Ammon's horn (tissue), 1 donor: ENCODE results near the gene SRD5A1.

Source experiments
- DNase-seq: peaks from one replicate; pipeline ENCODE4 v3.0.0-alpha.2; 2016; ENCODE audit warnings: low spot score

Gene SRD5A1

DNA sequence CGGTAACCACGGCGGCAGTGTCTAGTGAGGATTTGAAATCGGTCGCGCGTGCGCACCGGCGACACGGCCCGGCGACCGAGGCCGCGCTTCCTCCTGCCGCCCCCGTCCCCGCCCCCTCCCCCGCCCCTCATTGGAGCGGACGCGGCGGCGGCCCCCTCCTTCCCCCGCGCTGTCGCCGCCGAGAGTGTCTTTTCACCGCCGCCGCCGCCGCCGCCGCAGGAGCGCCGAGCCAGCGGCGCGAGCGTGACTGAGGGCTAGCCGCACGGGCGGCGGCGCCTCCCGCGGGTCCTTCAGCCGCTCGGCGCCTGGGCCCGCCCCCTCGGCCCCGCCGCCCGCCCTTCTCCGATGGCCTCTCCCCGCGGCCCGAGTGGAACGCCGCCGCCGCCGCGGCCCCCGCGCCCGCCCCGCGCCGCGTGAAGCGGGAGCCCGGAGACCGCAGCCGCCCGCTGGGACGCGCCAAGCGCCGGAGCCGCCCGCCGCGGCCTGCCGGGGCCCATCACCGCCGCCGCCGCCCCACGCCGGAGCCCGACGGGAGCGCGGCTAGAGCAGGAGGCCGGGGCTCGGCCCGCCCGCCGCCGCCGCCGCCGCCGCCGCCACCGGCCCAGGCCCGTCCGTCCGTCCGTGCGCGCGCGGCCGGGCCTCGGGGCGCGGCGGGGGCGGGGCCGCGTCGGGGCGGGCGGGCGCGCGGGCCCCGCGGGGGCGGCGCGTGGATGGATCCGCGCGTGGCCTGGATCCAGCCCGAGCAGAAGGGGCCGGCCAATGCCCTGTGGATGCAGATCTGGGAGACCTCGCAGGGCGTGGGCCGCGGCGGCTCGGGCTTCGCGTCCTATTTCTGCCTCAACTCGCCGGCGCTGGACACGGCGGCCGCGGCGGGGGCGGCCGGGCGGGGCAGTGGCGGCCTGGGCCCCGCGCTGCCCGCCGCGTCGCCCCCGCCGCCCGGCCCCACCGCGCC is 80.3 kb downstream of the SRD5A1 start, which contains the start of gene TENT4A:
TENT4A (plus strand) TSS at position 159 of the 952 bp plus-strand sequence; CDS start at position 711, 552 bp downstream.
- no peak for DNase-seq

DNA sequence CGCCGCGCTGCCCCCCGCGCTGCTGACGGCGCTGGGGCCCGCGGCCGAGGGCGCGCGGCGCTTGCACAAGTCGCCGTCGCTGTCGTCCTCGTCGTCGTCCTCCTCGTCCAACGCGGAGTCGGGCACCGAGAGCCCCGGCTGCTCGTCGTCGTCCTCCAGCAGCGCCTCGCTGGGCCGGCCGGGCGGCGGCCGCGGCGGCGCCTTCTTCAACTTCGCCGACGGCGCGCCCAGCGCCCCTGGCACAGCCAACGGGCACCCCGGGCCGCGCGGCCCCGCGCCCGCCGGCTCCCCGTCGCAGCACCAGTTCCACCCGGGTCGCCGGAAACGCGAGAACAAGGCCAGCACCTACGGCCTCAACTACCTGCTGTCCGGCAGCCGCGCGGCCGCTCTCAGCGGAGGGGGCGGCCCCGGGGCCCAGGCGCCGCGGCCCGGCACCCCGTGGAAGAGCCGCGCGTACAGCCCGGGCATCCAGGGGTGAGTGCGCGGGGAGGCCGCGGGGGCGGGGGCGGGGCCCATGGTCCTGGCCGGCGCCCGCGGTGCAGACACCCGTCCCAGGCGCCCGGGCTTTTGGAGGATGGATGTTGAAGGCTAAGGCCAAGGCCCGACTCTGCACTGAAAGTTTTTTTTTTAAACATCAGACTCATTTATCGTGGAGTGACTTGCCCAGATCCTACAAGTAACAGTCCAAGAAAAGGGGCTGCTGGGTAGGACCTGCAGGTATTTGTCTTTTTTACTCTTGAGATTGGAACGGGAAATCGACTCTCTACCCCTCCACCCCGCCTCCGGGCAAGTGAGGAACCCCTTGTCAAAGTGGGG is 81.2 kb downstream of the SRD5A1 start:
- no peak for DNase-seq

DNA sequence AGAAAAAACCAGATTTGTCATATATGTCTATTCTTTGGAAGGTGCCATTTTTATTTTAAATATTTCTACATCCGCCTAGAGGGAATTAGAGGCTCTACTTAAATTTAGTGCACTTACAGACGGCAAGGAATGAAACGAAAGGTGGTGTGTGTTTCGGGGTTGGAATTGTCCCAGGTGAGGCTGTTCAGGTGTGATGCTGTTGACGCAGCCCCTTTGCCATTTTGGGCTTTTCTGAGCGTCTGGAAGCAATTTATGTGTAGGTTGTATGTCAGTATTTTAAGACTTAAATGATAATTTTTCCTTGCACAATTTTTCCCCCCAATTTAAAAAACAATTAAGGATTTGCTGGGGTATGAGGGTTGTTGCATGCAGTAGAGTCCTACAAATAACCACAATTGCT is 82.0 kb downstream of the SRD5A1 start:
- DNase-seq, result no peak

GRCh38 chr5:6715758-6716628 is 82.8 kb downstream of the SRD5A1 start:
- DNase-seq, result no peak

- DNase-seq, result no peak
Measured at GRCh38 chr5:6716629-6717149, 83.4 kb downstream of the SRD5A1 start.

DNA sequence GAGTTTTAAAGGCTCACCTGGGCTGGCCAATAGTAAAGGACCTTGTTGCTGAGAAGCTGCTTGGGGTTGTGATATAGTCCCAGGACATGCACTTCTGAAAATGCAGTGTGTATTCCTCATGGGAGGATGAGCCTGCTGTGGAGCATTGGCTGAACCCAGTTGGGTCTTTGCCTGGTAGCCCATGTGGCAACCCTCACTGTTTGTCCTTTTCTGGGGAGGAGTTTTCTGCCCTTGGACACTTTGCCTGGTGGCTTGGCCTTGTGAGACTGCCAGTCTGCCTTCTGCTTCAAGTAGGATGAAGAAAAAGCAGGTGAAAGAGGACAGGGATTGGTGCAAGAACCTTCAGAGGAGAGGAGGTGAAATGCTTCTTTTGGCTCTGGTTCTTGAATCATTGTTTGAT is 84.0 kb downstream of the SRD5A1 start:
- no peak for DNase-seq

DNA sequence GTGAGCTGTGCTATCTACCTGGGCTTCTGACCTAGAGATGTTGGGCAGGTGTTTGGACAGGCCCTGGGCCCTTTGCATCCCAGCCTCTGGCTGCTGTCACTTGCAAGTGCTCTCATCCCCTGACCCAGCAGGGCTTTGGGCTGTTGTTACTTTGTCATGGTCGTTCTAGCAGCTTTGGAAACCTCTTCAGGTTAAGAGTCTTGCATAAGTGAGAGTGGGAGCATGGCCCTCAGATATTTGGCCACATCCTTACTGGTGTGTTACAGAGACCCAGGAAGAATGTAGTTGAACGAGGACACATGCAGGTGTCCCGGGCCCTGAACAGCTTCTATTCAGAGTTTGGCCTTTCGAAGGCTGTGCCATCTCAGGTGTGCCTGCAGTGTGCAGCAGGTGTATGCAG is 84.4 kb downstream of the SRD5A1 start:
- DNase-seq, result no peak

DNA sequence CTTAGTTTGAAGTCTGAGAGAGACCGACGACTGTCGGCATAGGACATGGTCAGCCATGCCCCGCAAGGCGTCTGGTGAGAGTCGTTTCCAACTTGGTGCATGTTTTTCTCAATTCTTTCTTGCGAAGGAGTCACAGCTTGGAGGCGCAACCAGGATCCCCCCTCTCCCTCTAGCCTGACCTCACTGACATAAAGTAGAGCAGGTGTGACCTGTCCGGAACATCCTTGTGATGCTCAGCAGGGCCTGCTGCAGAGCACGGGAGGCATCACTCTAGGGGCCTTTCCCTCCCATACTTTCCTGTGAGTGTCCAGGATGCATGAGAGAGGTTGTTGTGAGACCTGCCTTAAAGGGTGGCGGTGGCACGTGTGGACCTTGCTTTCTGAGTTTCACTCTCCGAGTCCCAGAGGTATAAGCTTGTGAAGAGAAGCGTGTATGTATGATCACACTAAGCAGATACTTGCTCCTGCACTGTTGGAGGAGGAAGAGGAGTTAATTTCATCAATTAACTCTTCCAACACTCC is 85.0 kb downstream of the SRD5A1 start:
- no peak for DNase-seq

GRCh38 chr5:6718718-6719117 is 85.5 kb downstream of the SRD5A1 start:
- no peak for DNase-seq

- DNase-seq, result no peak
Measured at GRCh38 chr5:6719417-6719816, 86.2 kb downstream of the SRD5A1 start.

DNA sequence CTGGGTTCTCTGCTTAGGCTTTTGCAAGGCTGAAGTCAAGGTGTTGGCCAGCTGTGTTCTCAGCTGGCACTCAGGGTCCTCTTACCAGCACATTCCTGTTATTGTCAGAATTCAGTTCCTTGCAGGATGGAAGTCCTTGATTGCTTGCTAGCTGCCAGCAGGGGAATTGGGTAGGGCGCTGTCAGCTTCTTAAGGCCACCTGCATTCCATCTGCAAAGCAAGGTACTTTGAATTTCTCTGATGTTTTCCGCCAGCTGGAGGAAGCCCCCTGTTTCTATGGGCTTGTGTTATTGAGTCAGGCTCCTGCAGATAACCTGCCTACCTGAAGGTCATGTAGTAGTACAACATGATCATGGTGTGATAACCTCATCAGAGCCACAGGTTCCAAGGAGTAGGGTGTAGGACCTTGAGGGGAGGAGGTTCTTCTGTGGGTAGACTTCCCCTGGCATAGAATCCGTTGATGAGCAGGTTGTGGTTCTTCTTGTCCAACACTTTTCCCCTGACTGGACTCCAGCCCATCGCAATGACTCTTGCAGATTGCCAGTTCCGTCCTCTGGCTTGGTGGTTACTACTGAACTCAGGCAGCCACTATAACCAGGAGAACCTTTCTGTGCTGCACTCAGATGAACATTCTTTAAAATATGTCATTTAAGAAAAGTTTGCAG is 86.8 kb downstream of the SRD5A1 start:
- no peak for DNase-seq

DNA sequence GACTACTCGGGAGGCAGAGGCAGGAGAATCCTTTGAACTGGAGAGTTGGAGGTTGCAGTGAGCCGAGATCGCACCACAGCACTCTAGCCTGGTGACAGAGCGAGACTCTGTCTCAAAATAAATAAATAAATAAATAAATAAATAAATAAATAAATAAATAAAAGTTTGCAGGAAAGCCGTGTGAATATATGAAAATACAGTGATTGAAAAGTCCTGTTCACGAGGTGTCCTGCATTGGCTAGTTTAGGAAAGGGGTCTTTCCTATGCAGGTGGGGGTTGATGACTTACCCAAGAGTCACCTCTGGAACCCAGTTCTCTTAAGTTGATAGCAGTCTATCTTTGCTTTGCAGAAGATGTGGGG is 87.3 kb downstream of the SRD5A1 start:
- DNase-seq, result no peak

DNA sequence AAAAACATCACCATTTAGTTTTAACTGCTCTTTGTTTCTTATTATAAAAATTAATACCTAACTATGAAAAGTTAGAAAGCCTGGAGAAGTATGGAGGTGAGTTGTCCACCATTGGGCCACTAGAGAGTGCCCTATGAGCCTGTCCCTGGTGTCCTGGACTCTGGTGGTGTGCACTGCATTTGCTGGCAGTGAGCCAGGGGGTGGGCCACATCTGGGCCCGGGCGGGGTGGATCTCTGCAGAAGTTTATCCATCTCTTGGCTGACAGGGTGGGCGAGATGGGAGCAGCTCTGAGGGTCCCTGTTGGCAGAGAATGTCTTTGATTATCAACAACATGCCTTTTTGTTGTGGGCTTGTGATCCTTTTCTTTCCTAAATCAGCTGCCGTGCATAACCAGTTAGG is 88.2 kb downstream of the SRD5A1 start:
- DNase-seq, result no peak

GRCh38 chr5:6722015-6722414 is 88.8 kb downstream of the SRD5A1 start:
- no peak for DNase-seq

GRCh38 chr5:6723122-6723815 is 90.0 kb downstream of the SRD5A1 start:
- no peak for DNase-seq

GRCh38 chr5:6723816-6724300 is 90.6 kb downstream of the SRD5A1 start:
- no peak for DNase-seq
